CD14-positive monocyte (primary cell): ENCODE data around the gene SPATA2L. TPM values are rescaled to one million over a fixed set of nuclear protein-coding genes. Genes with fewer than 3 reads are reported as not detected.

ENCODE experiments used
- DNase-seq, 3 donors: peaks; one replicate each; pipeline ENCODE4 v3.0.0-alpha.2; 2011 to 2022
- H2AFZ ChIP-seq: 2 replicates; pipeline ENCODE4 v1.6.0; 2012; ENCODE audit warnings: mild to moderate bottlenecking, low read depth, low read length, inconsistent platforms; ENCODE audit not compliant: insufficient read depth, poor library complexity, severe bottlenecking
- H3K27ac ChIP-seq, 2 donors: 1 replicate in 1 of 2; 2 replicates in 1 of 2; pipeline ENCODE4 v1.5.1; 2012 to 2013; ENCODE audit warnings: low read length in 2 of 2, control low read depth in 1 of 2, inconsistent platforms in 1 of 2, low read depth in 1 of 2, mild to moderate bottlenecking in 1 of 2
- H3K27me3 ChIP-seq, 2 donors: one replicate each; pipeline versions ENCODE4 v1.6.0 to v1.6.1; 2011 to 2013; ENCODE audit warnings: low read length in 2 of 2; ENCODE audit not compliant: control insufficient read depth in 2 of 2, insufficient read depth in 2 of 2
- H3K36me3 ChIP-seq, 2 donors: replicated peaks in 1 of 2; 1 replicate in 1 of 2; 2 replicates in 1 of 2; pipeline versions ENCODE4 v1.5.1 to v1.6.1; 2012 to 2013; ENCODE audit warnings: low read length in 2 of 2, control low read depth in 1 of 2, inconsistent platforms in 1 of 2, mild to moderate bottlenecking in 1 of 2; ENCODE audit not compliant: insufficient read depth in 2 of 2, control insufficient read depth in 1 of 2
- H3K4me1 ChIP-seq, 2 donors: 1 replicate in 1 of 2; 2 replicates in 1 of 2; pipeline versions ENCODE4 v1.5.1 to v1.6.1; 2012 to 2013; ENCODE audit warnings: low read length in 2 of 2, control low read depth in 1 of 2, inconsistent platforms in 1 of 2, mild to moderate bottlenecking in 1 of 2, moderate library complexity in 1 of 2; ENCODE audit not compliant: insufficient read depth in 2 of 2, control insufficient read depth in 1 of 2
- H3K4me2 ChIP-seq: replicated peaks from 2 replicates; pipeline ENCODE3; 2012; ENCODE audit warnings: low read length, moderate library complexity, mild to moderate bottlenecking; ENCODE audit not compliant: poor library complexity, severe bottlenecking; ENCODE audit errors: extremely low read depth
- H3K4me3 ChIP-seq, 3 experiments: fragments of 200-600 bp in 1 of 3; sonication (generic) in 1 of 3; replicated peaks in 1 of 3; 1 replicate in 2 of 3; 2 replicates in 1 of 3; pipeline ENCODE4 v1.5.1; 2011 to 2013; ENCODE audit warnings: low read length in 3 of 3, mild to moderate bottlenecking in 3 of 3, control low read depth in 2 of 3, low read depth in 2 of 3, inconsistent platforms in 1 of 3, moderate library complexity in 1 of 3
- H3K79me2 ChIP-seq: 2 replicates; pipeline ENCODE4 v1.6.0; 2012; ENCODE audit warnings: mild to moderate bottlenecking, control low read depth, inconsistent platforms, low read length, moderate library complexity; ENCODE audit not compliant: insufficient read depth
- H3K9ac ChIP-seq: 2 replicates; pipeline ENCODE4 v1.6.0; 2017; ENCODE audit warnings: low read length, mild to moderate bottlenecking; ENCODE audit not compliant: insufficient read depth, poor library complexity, severe bottlenecking
- H3K9me3 ChIP-seq, 2 donors: replicated peaks in 1 of 2; 1 replicate in 1 of 2; 2 replicates in 1 of 2; pipeline versions ENCODE4 v1.5.1 to v1.6.1; 2012 to 2013; ENCODE audit warnings: low read length in 2 of 2, control low read depth in 1 of 2; ENCODE audit not compliant: control insufficient read depth in 1 of 2, insufficient read depth in 1 of 2
- H4K20me1 ChIP-seq: 2 replicates; pipeline ENCODE4 v1.6.0; 2012; ENCODE audit warnings: mild to moderate bottlenecking, low read length, control low read depth, moderate library complexity; ENCODE audit not compliant: insufficient read depth
- H3K27ac Mint-ChIP-seq, 7 donors: one replicate each; pipeline ENCODE4 v1.8.0; 2020; ENCODE audit warnings: mild to moderate bottlenecking in 7 of 7, mixed read lengths in 7 of 7, moderate library complexity in 6 of 7, inconsistent platforms in 2 of 7
- H3K27me3 Mint-ChIP-seq, 3 donors: one replicate each; pipeline ENCODE4 v1.8.0; 2021 to 2022; ENCODE audit warnings: low read depth in 3 of 3, mild to moderate bottlenecking in 3 of 3, mixed read lengths in 3 of 3, moderate library complexity in 3 of 3, inconsistent platforms in 1 of 3
- H3K36me3 Mint-ChIP-seq, 2 donors: one replicate each; pipeline ENCODE4 v1.8.0; 2020; ENCODE audit warnings: mixed read lengths in 2 of 2, inconsistent platforms in 1 of 2, mild to moderate bottlenecking in 1 of 2
- H3K4me1 Mint-ChIP-seq: one replicate; pipeline ENCODE4 v1.8.0; 2020; ENCODE audit warnings: mild to moderate bottlenecking, mixed read lengths
- H3K4me3 Mint-ChIP-seq, 2 donors: one replicate each; pipeline ENCODE4 v1.8.0; 2020; ENCODE audit warnings: mild to moderate bottlenecking in 2 of 2, mixed read lengths in 2 of 2, moderate library complexity in 1 of 2
- H3K9me3 Mint-ChIP-seq, 7 donors: one replicate each; pipeline ENCODE4 v1.8.0; 2020 to 2022; ENCODE audit warnings: mixed read lengths in 7 of 7, mild to moderate bottlenecking in 6 of 7, moderate library complexity in 6 of 7, inconsistent platforms in 2 of 7
- CTCF ChIP-seq: fragments of 200-600 bp; IDR thresholded peaks from one replicate; pipeline ENCODE4 v1.8.0; 2022; ENCODE audit warnings: antibody characterized with exemption, mild to moderate bottlenecking
- WGBS: methylation state at CpG from one replicate; pipeline ENCODE4 v1.1.5; 2013; ENCODE audit warnings: missing lambda C conversion rate; ENCODE audit not compliant: insufficient coverage; 5-methylcytosine and 5-hydroxymethylcytosine counted together
- intact Hi-C, 2 donors: fragments of 100-400 bp; cut with micrococcal nuclease; formaldehyde crosslinking; loops; one replicate each; pipeline versions ENCODE4 v1.15.0 to v1.15.1; 2023
- polyA plus RNA-seq, 3 donors: library from polyadenylated mRNA; depleted of rRNA in 1 of 3; unstranded in 2 of 3; stranded (reverse) in 1 of 3; fragments of 300-500 nt in 2 of 3; fragments of >200 nt in 1 of 3; fragmentation: Illumina TruSeq in 2 of 3; gene quantifications; 1 replicate in 2 of 3; 2 replicates in 1 of 3; pipeline ENCODE4 v1.2.3, GENCODE V29; 2012 to 2021

SPATA2L gene
- polyA plus RNA-seq, 3 donors, result 10.0 to 17.6 (median 15.1) TPM

DNA sequence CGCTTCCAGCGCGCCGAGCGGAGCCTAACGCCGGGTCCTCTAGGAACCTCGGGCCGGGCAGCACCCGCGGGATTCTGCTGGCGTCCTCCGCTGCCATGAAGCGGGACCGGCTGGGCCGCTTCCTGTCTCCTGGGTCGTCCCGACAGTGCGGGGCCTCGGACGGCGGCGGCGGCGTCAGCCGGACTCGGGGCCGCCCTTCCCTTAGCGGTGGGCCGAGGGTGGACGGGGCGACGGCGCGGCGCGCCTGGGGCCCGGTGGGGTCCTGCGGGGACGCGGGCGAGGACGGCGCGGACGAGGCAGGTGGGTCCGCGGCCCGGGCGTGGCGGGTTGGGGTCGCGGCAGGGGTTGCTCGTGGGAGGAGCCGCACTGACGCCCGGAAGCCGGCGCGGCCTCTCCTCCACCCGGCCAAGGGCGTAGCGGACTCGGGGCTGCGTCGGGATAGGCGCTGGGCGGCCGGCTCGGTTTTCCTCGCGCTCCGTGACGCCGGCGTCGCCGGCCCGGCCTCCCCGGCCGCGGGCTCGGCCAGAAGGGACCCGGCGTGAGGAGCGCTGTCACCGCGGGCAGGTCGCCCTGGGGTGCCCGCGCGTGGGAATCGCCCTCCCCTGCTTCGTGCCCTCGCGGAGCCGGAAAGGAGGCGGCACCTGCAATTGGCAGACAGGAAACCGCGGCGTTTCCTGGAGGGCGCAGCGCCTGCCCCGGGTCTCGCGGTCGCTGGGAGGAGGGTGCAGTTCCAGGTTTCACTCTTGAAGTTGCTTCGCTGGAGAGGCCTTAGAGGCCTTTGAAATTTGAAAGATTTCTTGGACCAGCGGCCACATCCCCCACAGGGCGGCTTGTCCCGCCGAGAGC is 20.3 kb upstream of the SPATA2L start:
- H3K4me3 ChIP-seq, result peak overlapping the region; percentile 51 to 97 (median 64)
- H3K27me3 ChIP-seq, result no peaks in the 10 kb centered on the region
- Mint-ChIP-seq H3K9me3 (no peaks in the 10 kb centered on the region), H3K4me1 (peaks cover 51% of the 10 kb centered on the region), H3K36me3 (peaks cover 17 to 42% of the 10 kb centered on the region in 2 donors), H3K4me3 (peak overlapping the region; percentile 91 to 94), H3K27ac (peak overlapping the region; percentile 75 to 96 (median 92)), H3K27me3 (no peaks in the 10 kb centered on the region)
- peak overlapping the region; percentile 92 for H3K9ac ChIP-seq
- H3K4me1 ChIP-seq, result peaks cover 45 to 57% of the 10 kb centered on the region in 2 donors
- peaks cover 50% of the 10 kb centered on the region for H4K20me1 ChIP-seq
- peak overlapping the region; percentile 99 for H3K4me2 ChIP-seq
- no peaks in the 10 kb centered on the region for H3K9me3 ChIP-seq
- H3K79me2 ChIP-seq, result peaks cover 59% of the 10 kb centered on the region
- intact Hi-C loops, result loop anchor here (2.0 to 5.0 kb wide), 3 partner anchors 39 to 159 kb away; partner anchors contain the start of gene RPL13 (in 1 of the 2)
- H3K27ac ChIP-seq, result peak overlapping the region; percentile 56 to 92
- WGBS, result under 1% methylated on average over 112 of the region's 112 CpGs
- no peak for TF ChIP-seq CTCF
- peaks cover 19 to 38% of the 10 kb centered on the region in 2 donors for H3K36me3 ChIP-seq
- peak overlapping the region; percentile 77 for H2AFZ ChIP-seq
- DNase-seq, result peak; percentile 55 to 76 (median 73)

- under 1% methylated on average over 103 of the region's 103 CpGs for WGBS
- H3K79me2 ChIP-seq, result peaks cover 52% of the 10 kb centered on the region
- intact Hi-C loops, result loop anchor here (2.0 to 5.0 kb wide), 3 partner anchors 40 to 159 kb away; partner anchors contain the start of gene RPL13 (in 1 of the 2)
These were observed 19.5 kb upstream of the SPATA2L start, which contains the start of the genes VPS9D1 and ZNF276 for GRCh38 chr16:89720813-89721545. VPS9D1 (minus strand) TSS chr16:89720898; CDS start chr16:89720861, 37 bp downstream. ZNF276 (plus strand) TSS chr16:89721537; CDS start chr16:89721641, 104 bp downstream.

More at GRCh38 chr16:89720813-89721545, 19.5 kb upstream of the SPATA2L start, which contains the start of the genes VPS9D1 and ZNF276:
- peak; percentile 61 to 64 (median 61) for DNase-seq
- no peaks in the 10 kb centered on the region for H3K9me3 ChIP-seq
- no peaks in the 10 kb centered on the region for H3K27me3 Mint-ChIP-seq
- H3K9me3 Mint-ChIP-seq, result no peaks in the 10 kb centered on the region
- H4K20me1 ChIP-seq, result peaks cover 42% of the 10 kb centered on the region
- H3K27me3 ChIP-seq, result no peaks in the 10 kb centered on the region
- peak within 1 kb of the TSS; percentile 51 to 97 (median 64) for H3K4me3 ChIP-seq
- H3K27ac ChIP-seq, result peak within 1 kb of the TSS; percentile 92
- peak within 1 kb of the TSS; percentile 91 to 94 for H3K4me3 Mint-ChIP-seq
- H3K36me3 ChIP-seq, result peaks cover 14 to 31% of the 10 kb centered on the region in 2 donors
- H3K4me1 ChIP-seq, result peaks cover 45 to 57% of the 10 kb centered on the region in 2 donors
- peak within 1 kb of the TSS; percentile 92 for H3K9ac ChIP-seq
- no peak for TF ChIP-seq CTCF
- H3K27ac Mint-ChIP-seq, result peak within 1 kb of the TSS; percentile 96 to 99 (median 98)
- peak within 1 kb of the TSS; percentile 99 for H3K4me2 ChIP-seq
- H2AFZ ChIP-seq, result peak within 1 kb of the TSS; percentile 77
- peaks cover 51% of the 10 kb centered on the region for H3K4me1 Mint-ChIP-seq
- peaks cover 19 to 41% of the 10 kb centered on the region in 2 donors for H3K36me3 Mint-ChIP-seq
